Right kidney (tissue), 1 donor: Measurements from ENCODE around the gene B3GALT6.
A peak's percentile ranks its signal among the peaks of the same experiment; 100 is the strongest.

ENCODE experiments used
- DNase-seq: peaks from one replicate; pipeline ENCODE4 v3.0.0-alpha.2; 2016

B3GALT6 gene

GRCh38 chr1:1199961-1200875, 31.8 kb upstream of the B3GALT6 start:
- no peak for DNase-seq

- DNase-seq, result no peak
These were observed 30.9 kb upstream of the B3GALT6 start for GRCh38 chr1:1200876-1201810.

GRCh38 chr1:1202831-1203560, 29.0 kb upstream of the B3GALT6 start:
- no peak for DNase-seq

GRCh38 chr1:1203561-1204424, 28.2 kb upstream of the B3GALT6 start:
- no peak for DNase-seq

- DNase-seq, result no peak
These were observed 27.6 kb upstream of the B3GALT6 start for GRCh38 chr1:1204425-1204920.

GRCh38 chr1:1204998-1205768, 26.9 kb upstream of the B3GALT6 start:
- DNase-seq, result no peak

GRCh38 chr1:1205769-1206375, 26.2 kb upstream of the B3GALT6 start:
- no peak for DNase-seq

GRCh38 chr1:1206376-1206965, 25.6 kb upstream of the B3GALT6 start, which contains the start of gene TNFRSF18:
Gene TNFRSF18 (minus strand): TSS chr1:1206592. CDS start chr1:1206571, 21 bp downstream.
- DNase-seq, result peak; percentile 75

GRCh38 chr1:1206966-1207531, 25.0 kb upstream of the B3GALT6 start:
- DNase-seq, result no peak

GRCh38 chr1:1207571-1207892, 24.5 kb upstream of the B3GALT6 start:
- DNase-seq, result no peak

GRCh38 chr1:1208713-1209433, 23.2 kb upstream of the B3GALT6 start:
- DNase-seq, result no peak

GRCh38 chr1:1210726-1211540, 21.1 kb upstream of the B3GALT6 start:
- no peak for DNase-seq

- no peak for DNase-seq
These were observed 20.2 kb upstream of the B3GALT6 start for GRCh38 chr1:1211541-1212441.

- DNase-seq, result peak; percentile 35
These were observed 19.2 kb upstream of the B3GALT6 start for GRCh38 chr1:1212780-1213344.

- DNase-seq, result no peak
These were observed 18.4 kb upstream of the B3GALT6 start, which contains the start of gene TNFRSF4 for GRCh38 chr1:1213345-1214265. Gene TNFRSF4 (minus strand): TSS chr1:1214153. CDS start chr1:1214127, 26 bp downstream.
